NOMO-1 (cell line): ENCODE data around the gene RGS19.

Experiments
- DNase-seq, 2 experiments: peaks; one replicate each; lab custom pipeline; 2025; ENCODE audit not compliant: unreplicated experiment in 2 of 2; lab: John Stamatoyannopoulos, UW

RGS19 gene

GRCh38 chr20:64037498-64038213 lies 41.7 kb downstream of the RGS19 start:
- no peak for DNase-seq

GRCh38 chr20:64037199-64037497 lies 42.2 kb downstream of the RGS19 start:
- no peak for DNase-seq

- no peak for DNase-seq
These were observed 42.7 kb downstream of the RGS19 start for GRCh38 chr20:64036346-64037198.

- no peak for DNase-seq
These were observed 43.4 kb downstream of the RGS19 start, which contains the start of gene C20orf204 for GRCh38 chr20:64035933-64036345. C20orf204 (plus strand) TSS chr20:64036182; CDS start chr20:64036324, 142 bp downstream.

- DNase-seq: no peak
These were observed 44.0 kb downstream of the RGS19 start for GRCh38 chr20:64035066-64035932.

- no peak for DNase-seq
These were observed 45.3 kb downstream of the RGS19 start for GRCh38 chr20:64033981-64034493.

- no peak for DNase-seq
These were observed 46.4 kb downstream of the RGS19 start for GRCh38 chr20:64032706-64033624.

- DNase-seq: no peak
These were observed 47.5 kb downstream of the RGS19 start for GRCh38 chr20:64031822-64032314.

GRCh38 chr20:64030371-64031134 lies 48.8 kb downstream of the RGS19 start:
- DNase-seq: no peak

- no peak for DNase-seq
These were observed 49.8 kb downstream of the RGS19 start for GRCh38 chr20:64029293-64030117.

GRCh38 chr20:64027981-64028685 lies 51.2 kb downstream of the RGS19 start:
- DNase-seq: no peak

- DNase-seq: no peak
These were observed 53.4 kb downstream of the RGS19 start for GRCh38 chr20:64025826-64026412.

- DNase-seq: no peak
These were observed 54.1 kb downstream of the RGS19 start for GRCh38 chr20:64025101-64025825.

GRCh38 chr20:64024141-64024990 lies 55.0 kb downstream of the RGS19 start:
- DNase-seq: no peak

- DNase-seq: no peak
These were observed 55.8 kb downstream of the RGS19 start for GRCh38 chr20:64023361-64024140.
